Neural cell (in vitro differentiated cells): ENCODE results near the gene MCM5. TPM values are rescaled to one million over a fixed set of nuclear protein-coding genes. Genes with fewer than 3 reads are reported as not detected.

Experiments used
- H2AFZ ChIP-seq: fragments of 200-600, 300-800 bp; sonication (generic), shearing (Covaris generic); 2 replicates; pipeline ENCODE4 v1.6.0; 2014; ENCODE audit warnings: low read depth, mild to moderate bottlenecking, antibody characterized with exemption, low read length, moderate library complexity
- H3F3A ChIP-seq: fragments of 200-600 bp; shearing (Covaris generic); 2 replicates; pipeline ENCODE4 v1.6.1; 2016; ENCODE audit warnings: mild to moderate bottlenecking, moderate library complexity, mixed read lengths, antibody characterized with exemption, low read length; ENCODE audit not compliant: insufficient read depth, poor library complexity, severe bottlenecking
- H3K27ac ChIP-seq: fragments of 200-600, 300-800 bp; sonication (generic), shearing (Covaris generic); 2 replicates; pipeline ENCODE4 v1.5.1; 2014; ENCODE audit warnings: mild to moderate bottlenecking, low read length, moderate library complexity
- H3K27me3 ChIP-seq: fragments of 300-800, 200-600 bp; sonication (generic), shearing (Covaris generic); 2 replicates; pipeline ENCODE4 v1.6.0; 2014; ENCODE audit warnings: mild to moderate bottlenecking, low read depth, low read length, moderate library complexity; ENCODE audit not compliant: insufficient read depth
- H3K36me3 ChIP-seq: fragments of 300-800, 200-600 bp; sonication (generic), shearing (Covaris generic); 2 replicates; pipeline ENCODE4 v1.5.1; 2014; ENCODE audit warnings: mild to moderate bottlenecking, antibody characterized with exemption, low read length, moderate library complexity; ENCODE audit not compliant: insufficient read depth
- H3K4me2 ChIP-seq: fragments of 300-800, 200-600 bp; sonication (generic), shearing (Covaris generic); 2 replicates; pipeline ENCODE4 v1.6.0; 2014; ENCODE audit warnings: mild to moderate bottlenecking, low read length
- H3K4me3 ChIP-seq: fragments of 300-800, 200-600 bp; sonication (generic), shearing (Covaris generic); 2 replicates; pipeline ENCODE4 v1.5.1; 2014; ENCODE audit warnings: mild to moderate bottlenecking, low read length, moderate library complexity
- H3K79me2 ChIP-seq: fragments of 200-600 bp; shearing (Covaris generic); replicated peaks from 2 replicates; pipeline ENCODE4 v1.6.0; 2014; ENCODE audit warnings: mild to moderate bottlenecking, low read length, moderate library complexity; ENCODE audit not compliant: insufficient read depth
- H3K9ac ChIP-seq: fragments of 300-800, 200-600 bp; sonication (generic), shearing (Covaris generic); 2 replicates; pipeline ENCODE4 v1.6.1; 2016; ENCODE audit warnings: mild to moderate bottlenecking, low read length, mixed read lengths
- H3K9me2 ChIP-seq: fragments of 200-600 bp; shearing (Covaris generic); 2 replicates; pipeline ENCODE4 v1.6.1; 2016; ENCODE audit warnings: mild to moderate bottlenecking, low read length, mixed read lengths; ENCODE audit not compliant: insufficient read depth
- H3K9me3 ChIP-seq: fragments of 200-600, 300-800 bp; sonication (generic), shearing (Covaris generic); 2 replicates; pipeline ENCODE4 v1.6.1; 2016; ENCODE audit warnings: mild to moderate bottlenecking, mixed run types, low read length, moderate library complexity, mixed read lengths
- H4K20me1 ChIP-seq: fragments of 200-600 bp; shearing (Covaris generic); 2 replicates; pipeline ENCODE4 v1.6.1; 2016; ENCODE audit warnings: mild to moderate bottlenecking, mixed run types; ENCODE audit not compliant: insufficient read depth
- CTCF ChIP-seq: fragments of 450-650 bp; IDR thresholded peaks from 2 replicates; pipeline ENCODE4 v1.5.1; 2014; ENCODE audit warnings: antibody characterized with exemption, mild to moderate bottlenecking, moderate library complexity; ENCODE audit not compliant: poor library complexity, severe bottlenecking
- EP300 ChIP-seq: fragments of 450-650 bp; conservative IDR thresholded peaks from 2 replicates; pipeline ENCODE4 v1.6.1; 2014; ENCODE audit warnings: antibody characterized with exemption, mild to moderate bottlenecking, moderate library complexity; ENCODE audit not compliant: poor library complexity, severe bottlenecking
- EZH2 ChIP-seq: fragments of 200-600, 300-800 bp; shearing (Covaris generic), sonication (generic); IDR thresholded peaks from 2 replicates; pipeline ENCODE4 v1.6.1; 2014; ENCODE audit warnings: antibody characterized with exemption, low read length, borderline replicate concordance, mild to moderate bottlenecking; ENCODE audit not compliant: insufficient read depth, poor library complexity, severe bottlenecking
- MXI1 ChIP-seq: fragments of 450-650 bp; conservative IDR thresholded peaks from 2 replicates; pipeline ENCODE4 v1.6.1; 2014; ENCODE audit warnings: antibody characterized with exemption, mild to moderate bottlenecking; ENCODE audit not compliant: poor library complexity, severe bottlenecking
- POLR2AphosphoS5 ChIP-seq: IDR thresholded peaks from 2 replicates; pipeline ENCODE4 v1.6.1; 2012
- RAD21 ChIP-seq: fragments of 450-650 bp; conservative IDR thresholded peaks from 2 replicates; pipeline ENCODE4 v1.6.1; 2014; ENCODE audit warnings: antibody characterized with exemption, mild to moderate bottlenecking, moderate library complexity
- REST ChIP-seq: IDR thresholded peaks from 2 replicates; pipeline ENCODE4 v1.6.1; 2012; ENCODE audit warnings: borderline replicate concordance
- SMC3 ChIP-seq: fragments of 450-650 bp; conservative IDR thresholded peaks from 2 replicates; pipeline ENCODE4 v1.6.1; 2014; ENCODE audit warnings: antibody characterized with exemption, mild to moderate bottlenecking, moderate library complexity; ENCODE audit not compliant: poor library complexity
- TAF1 ChIP-seq: IDR thresholded peaks from 2 replicates; pipeline ENCODE4 v1.6.1; 2012; ENCODE audit warnings: low read depth
- polyA plus RNA-seq: library from polyadenylated mRNA; depleted of rRNA; stranded (reverse); fragments of >200 nt; gene quantifications from 2 replicates; pipeline ENCODE4 v1.2.3, GENCODE V29; 2014

MCM5 gene
- polyA plus RNA-seq, 1 donor from 2014 or later, result 6.9 TPM

- no peaks in the 10 kb centered on the region for H4K20me1 ChIP-seq
- TF ChIP-seq MXI1 (no peak), REST (no peak), POLR2AphosphoS5 (no peak), TAF1 (no peak), EP300 (no peak), EZH2 (no peak), RAD21 (no peak), SMC3 (no peak), CTCF (no peak)
- H3K9me2 ChIP-seq, result no peaks in the 10 kb centered on the region
- H3F3A ChIP-seq, result no peaks in the 10 kb centered on the region
- H2AFZ ChIP-seq, result no peak overlapping the region
- H3K36me3 ChIP-seq, result no peaks in the 10 kb centered on the region
- H3K9ac ChIP-seq, result no peak overlapping the region
- H3K9me3 ChIP-seq, result no peaks in the 10 kb centered on the region
- no peaks in the 10 kb centered on the region for H3K79me2 ChIP-seq
- no peak overlapping the region for H3K27ac ChIP-seq
- H3K27me3 ChIP-seq, result no peaks in the 10 kb centered on the region
- no peak overlapping the region for H3K4me2 ChIP-seq
- H3K4me3 ChIP-seq, result no peak overlapping the region
These were observed 64.5 kb downstream of the MCM5 start for GRCh38 chr22:35464399-35464798.

- H4K20me1 ChIP-seq, result no peaks in the 10 kb centered on the region
- H3F3A ChIP-seq, result no peaks in the 10 kb centered on the region
- H3K27me3 ChIP-seq, result no peaks in the 10 kb centered on the region
- H3K9me2 ChIP-seq, result no peaks in the 10 kb centered on the region
- H3K4me3 ChIP-seq, result no peak overlapping the region
- no peak overlapping the region for H3K4me2 ChIP-seq
- H2AFZ ChIP-seq, result no peak overlapping the region
- H3K9me3 ChIP-seq, result no peaks in the 10 kb centered on the region
- no peaks in the 10 kb centered on the region for H3K79me2 ChIP-seq
- H3K27ac ChIP-seq, result no peak overlapping the region
- no peak overlapping the region for H3K9ac ChIP-seq
- H3K36me3 ChIP-seq, result no peaks in the 10 kb centered on the region
- no peak for TF ChIP-seq RAD21
- TF ChIP-seq POLR2AphosphoS5, result no peak
- TF ChIP-seq SMC3, result no peak
- no peak for TF ChIP-seq REST
- TF ChIP-seq TAF1, result no peak
- no peak for TF ChIP-seq CTCF
- TF ChIP-seq EP300, result no peak
- no peak for TF ChIP-seq EZH2
These were observed 65.3 kb downstream of the MCM5 start for GRCh38 chr22:35465109-35465701.
